K562 (cell line): Measurements from ENCODE around the gene RHBDD1. TPM values are rescaled to one million over a fixed set of nuclear protein-coding genes. Genes with fewer than 3 reads are reported as not detected.

Experiments used
- CTCF ChIP-seq, 3 experiments: IDR thresholded peaks in 2 of 3; conservative IDR thresholded peaks in 1 of 3; 2 replicates each; pipeline ENCODE4 v1.5.1; 2011 to 2012; ENCODE audit warnings: low read length in 3 of 3, mild to moderate bottlenecking in 3 of 3, control low read depth in 2 of 3, improper control_type of control experiment in 1 of 3, inconsistent platforms in 1 of 3, low read depth in 1 of 3, mixed read lengths in 1 of 3, moderate library complexity in 1 of 3; ENCODE audit not compliant: insufficient read depth in 2 of 3
- CTCFL ChIP-seq: IDR thresholded peaks from 2 replicates; pipeline ENCODE4 v1.6.1; 2011; ENCODE audit warnings: borderline replicate concordance, low read depth, mild to moderate bottlenecking, moderate library complexity, low read length; ENCODE audit not compliant: insufficient read depth, poor library complexity, severe bottlenecking
- DPF2 ChIP-seq: fragments of 450-650 bp; IDR thresholded peaks from 2 replicates; pipeline ENCODE4 v1.6.1; 2016
- ETV6 ChIP-seq, 3 experiments: fragments of 150-350 bp in 1 of 3; sonication (generic) in 1 of 3; formaldehyde crosslinking in 1 of 3; IDR thresholded peaks; 2 replicates each; pipeline versions ENCODE4 v1.6.1 to v1.8.0; 2014 to 2022; ENCODE audit warnings: borderline replicate concordance in 2 of 3, low read depth in 2 of 3, antibody characterized with exemption in 1 of 3, low read length in 1 of 3, mild to moderate bottlenecking in 1 of 3, missing genetic modification reagents in 1 of 3
- GTF2B ChIP-seq: IDR thresholded peaks from 2 replicates; pipeline ENCODE4 v1.6.1; 2011; ENCODE audit not compliant: insufficient read length; ENCODE audit errors: extremely low read depth
- GTF2E2 ChIP-seq: fragments of 200-800 bp; sonication (Bioruptor generic); IDR thresholded peaks from 2 replicates; pipeline ENCODE4 v1.6.1; 2016; ENCODE audit warnings: missing genetic modification characterization, missing compliant biosample characterization
- MCM2 ChIP-seq: fragments of 450-650 bp; IDR thresholded peaks from 2 replicates; pipeline ENCODE4 v1.6.1; 2017; ENCODE audit warnings: low read depth, mild to moderate bottlenecking
- PHB2 ChIP-seq: fragments of 450-650 bp; IDR thresholded peaks from 2 replicates; pipeline ENCODE4 v1.6.1; 2017; ENCODE audit warnings: low read depth
- PHF20 ChIP-seq: fragments of 450-650 bp; IDR thresholded peaks from 2 replicates; pipeline ENCODE4 v1.6.1; 2018; ENCODE audit not compliant: partially characterized antibody
- PRDM10 ChIP-seq: fragments of 450-650 bp; IDR thresholded peaks from 2 replicates; pipeline ENCODE4 v1.6.1; 2018; ENCODE audit not compliant: partially characterized antibody
- RAD21 ChIP-seq, 2 experiments: fragments of 250-450 bp in 1 of 2; fragments of 450-650 bp in 1 of 2; sonication (Bioruptor Pico) in 1 of 2; formaldehyde crosslinking in 1 of 2; IDR thresholded peaks in 1 of 2; conservative IDR thresholded peaks in 1 of 2; 2 replicates each; pipeline versions ENCODE4 v1.4.0 to v1.8.0; 2020 to 2022; ENCODE audit warnings: mild to moderate bottlenecking in 2 of 2, moderate library complexity in 1 of 2
- SMC3 ChIP-seq: conservative IDR thresholded peaks from 2 replicates; pipeline ENCODE4 v1.6.1; 2011; ENCODE audit warnings: low read depth, low read length, improper control_type of control experiment; ENCODE audit not compliant: insufficient read depth
- STAG1 ChIP-seq: sonication (generic); formaldehyde crosslinking; IDR thresholded peaks from 2 replicates; pipeline ENCODE4 v1.5.0; 2020; ENCODE audit warnings: missing genetic modification reagents, borderline replicate concordance
- TBL1XR1 ChIP-seq, 2 experiments: IDR thresholded peaks; 2 replicates each; pipeline ENCODE4 v1.6.1; 2012; ENCODE audit warnings: improper control_type of control experiment in 2 of 2, low read length in 2 of 2, mild to moderate bottlenecking in 1 of 2
- TCF3 ChIP-seq: sonication (generic); formaldehyde crosslinking; IDR thresholded peaks from 2 replicates; pipeline ENCODE4 v1.4.0; 2020; ENCODE audit warnings: mild to moderate bottlenecking, missing genetic modification reagents
- ZNF507 ChIP-seq: conservative IDR thresholded peaks from 2 replicates; pipeline ENCODE4 v1.6.1; 2017; ENCODE audit warnings: missing genetic modification characterization, missing compliant biosample characterization
- polyA plus RNA-seq, 8 experiments: library from polyadenylated mRNA; depleted of rRNA in 4 of 8; stranded (reverse) in 5 of 8; unstranded in 3 of 8; fragments of >200 nt; fragmentation: Nextera tagmentation in 2 of 8; fragmentation: Illumina TruSeq in 1 of 8; extraction: Ambion mirVana in 2 of 8; extraction: Trizol in 1 of 8; gene quantifications; 2 replicates each; pipeline versions ENCODE4 v1.2.1 to v1.2.3, GENCODE V29; 2011 to 2014; ENCODE audit warnings: inconsistent platforms in 1 of 8, missing spikeins in 1 of 8
- total RNA-seq, 7 experiments: library from RNA; depleted of rRNA in 6 of 7; stranded (reverse); fragments of >200 nt in 6 of 7; fragmentation: Illumina TruSeq in 2 of 7; extraction: Trizol in 2 of 7; gene quantifications; 2 replicates each; pipeline versions ENCODE4 v1.2.1 to v1.2.3, GENCODE V29; 2011 to 2021; ENCODE audit warnings: low replicate concordance in 1 of 7

Gene RHBDD1
- total and polyA plus RNA-seq, 9 of the 15 experiments (the other 6 are each of a cell fraction or from before 2014, with no cell fraction given), result 4.8 to 34.8 (median 15.6) TPM

DNA sequence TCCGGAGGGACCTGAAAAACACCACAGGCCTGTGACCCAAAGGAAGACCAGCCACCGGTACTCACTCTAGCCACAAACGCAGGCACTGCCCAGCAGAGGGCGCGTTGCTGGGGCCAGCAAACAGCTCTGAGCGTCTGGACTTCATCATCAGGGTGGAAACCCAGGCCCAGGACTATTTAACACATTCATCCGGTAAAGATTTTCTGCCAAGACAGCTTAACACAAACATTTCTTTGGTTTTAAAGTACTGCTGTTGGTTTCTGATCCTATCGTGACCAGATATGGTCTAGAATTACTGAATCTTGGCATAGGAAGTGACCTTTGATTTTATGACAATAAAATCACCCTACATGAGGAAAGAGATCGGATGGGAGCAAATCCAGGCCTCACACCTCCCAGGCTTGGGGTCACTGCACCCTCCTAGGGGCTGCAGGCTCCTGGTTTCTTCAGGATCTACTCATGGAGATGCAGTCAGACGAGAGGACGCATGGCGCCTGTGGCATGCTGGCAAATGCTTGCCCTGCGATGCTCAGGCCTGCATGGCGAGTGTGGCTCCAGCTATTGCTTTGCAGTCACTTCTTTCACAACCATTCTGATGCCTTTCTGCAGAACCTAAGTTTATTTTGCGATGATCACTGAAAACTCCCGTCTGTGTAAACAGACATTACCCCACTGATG, 197.8 kb downstream of the RHBDD1 start (continued):
- TF ChIP-seq MCM2 (no peak), STAG1 (no peak), PRDM10 (peak; percentile 50), DPF2 (no peak), CTCFL (peak; percentile 70), RAD21 (CRISPR knock-in tag; conservative IDR thresholded peaks at IDR 0.05 in 1 of 2, IDR thresholded peaks at IDR 0.05 in 1 of 2) (peak in 1 of 2 experiments; percentile 42; a peak in 2 of 4 replicates), ETV6 (IDR thresholded peaks at IDR 0.05; ENCODE audit: borderline replicate concordance in 1 of 2, low read depth in 2 of 2, low read length in 1 of 2) (no peak), ETV6 (CRISPR knock-in tag; IDR thresholded peaks at IDR 0.05; ENCODE audit: borderline replicate concordance) (no peak), GTF2B (no peak), PHF20 (no peak), PHB2 (no peak), ZNF507 (tag) (no peak), GTF2E2 (tag) (no peak), CTCF (IDR thresholded peaks at IDR 0.05 in 2 of 3, conservative IDR thresholded peaks at IDR 0.05 in 1 of 3; ENCODE audit: insufficient read depth in 2 of 3, low read depth in 1 of 3, low read length in 3 of 3) (peak; percentile 49 to 75 (median 63)), TCF3 (CRISPR knock-in tag) (no peak), TBL1XR1 (IDR thresholded peaks at IDR 0.05; ENCODE audit: low read length in 2 of 2) (no peak), SMC3 (peak; percentile 30; the same call in 1 of the 2 replicates)
